HepG2 (cell line): ENCODE data around the gene ADGRD1. TPM values are rescaled to one million over a fixed set of nuclear protein-coding genes. Genes with fewer than 3 reads are reported as not detected.

Source experiments
- ARNTL ChIP-seq: sonication (generic); formaldehyde crosslinking; IDR thresholded peaks from 2 replicates; pipeline ENCODE4 v1.4.0; 2020; ENCODE audit warnings: mild to moderate bottlenecking, missing genetic modification reagents
- ATF4 ChIP-seq, 2 experiments: fragments of 450-650 bp in 1 of 2; sonication (generic) in 1 of 2; formaldehyde crosslinking; IDR thresholded peaks; 2 replicates each; pipeline versions ENCODE4 v1.5.0 to v1.8.0; 2020 to 2022; ENCODE audit warnings: mild to moderate bottlenecking in 1 of 2, missing genetic modification reagents in 1 of 2
- HOXA9 ChIP-seq: sonication (generic); formaldehyde crosslinking; IDR thresholded peaks from 2 replicates; pipeline ENCODE4 v1.8.1; 2022; ENCODE audit warnings: missing genetic modification reagents, mild to moderate bottlenecking, moderate library complexity, borderline replicate concordance
- KAT7 ChIP-seq: IDR thresholded peaks from 2 replicates; pipeline ENCODE4 v1.6.1; 2018; ENCODE audit warnings: borderline replicate concordance, missing compliant biosample characterization
- POGZ ChIP-seq: sonication (generic); formaldehyde crosslinking; IDR thresholded peaks from 2 replicates; pipeline ENCODE4 v1.4.0; 2020; ENCODE audit warnings: mild to moderate bottlenecking, missing genetic modification reagents
- SKIL ChIP-seq: sonication (generic); formaldehyde crosslinking; IDR thresholded peaks from 2 replicates; pipeline ENCODE4 v1.8.0; 2022; ENCODE audit warnings: missing genetic modification reagents, mild to moderate bottlenecking, moderate library complexity, borderline replicate concordance
- TCF7L2 ChIP-seq: IDR thresholded peaks from 2 replicates; pipeline ENCODE4 v1.6.1; 2011; ENCODE audit warnings: mild to moderate bottlenecking, low read depth, low read length, moderate library complexity
- U2AF2 ChIP-seq: fragments of 200-400 bp; formaldehyde crosslinking; IDR thresholded peaks from 2 replicates; pipeline ENCODE4 v1.6.1; 2017; ENCODE audit warnings: low read depth, mild to moderate bottlenecking, low read length
- ZHX2 ChIP-seq, 2 experiments: sonication (generic) in 1 of 2; formaldehyde crosslinking in 1 of 2; IDR thresholded peaks; 2 replicates each; pipeline versions ENCODE4 v1.6.1 to v1.9.0; 2014 to 2022; ENCODE audit warnings: antibody characterized with exemption in 1 of 2, borderline replicate concordance in 1 of 2, inconsistent platforms in 1 of 2, low read depth in 1 of 2, missing genetic modification reagents in 1 of 2
- ZMYM2 ChIP-seq: sonication (generic); formaldehyde crosslinking; IDR thresholded peaks from 2 replicates; pipeline ENCODE4 v1.8.0; 2022; ENCODE audit warnings: mild to moderate bottlenecking, missing genetic modification reagents
- ZNF430 ChIP-seq: sonication (generic); formaldehyde crosslinking; IDR thresholded peaks from 2 replicates; pipeline ENCODE4 v1.9.0; 2021; ENCODE audit warnings: mild to moderate bottlenecking, missing genetic modification reagents
- ZNF431 ChIP-seq: sonication (generic); formaldehyde crosslinking; IDR thresholded peaks from 2 replicates; pipeline ENCODE4 v1.9.0; 2022; ENCODE audit warnings: missing genetic modification reagents, low read depth, mild to moderate bottlenecking, borderline replicate concordance
- ZNF563 ChIP-seq: sonication (generic); formaldehyde crosslinking; IDR thresholded peaks from 2 replicates; pipeline ENCODE4 v1.8.0; 2022; ENCODE audit warnings: mild to moderate bottlenecking, moderate library complexity, missing genetic modification reagents
- ZNF792 ChIP-seq: IDR thresholded peaks from 2 replicates; pipeline ENCODE4 v1.6.1; 2016
- polyA plus RNA-seq, 8 experiments: library from polyadenylated mRNA; depleted of rRNA in 3 of 8; stranded (reverse) in 7 of 8; unstranded in 1 of 8; fragments of >200 nt; fragmentation: Illumina TruSeq in 4 of 8; extraction: Trizol in 4 of 8; gene quantifications; 2 replicates each; pipeline versions ENCODE4 v1.2.1 to v1.2.3, GENCODE V29; 2011 to 2016; ENCODE audit warnings: low read depth in 4 of 8, missing spikeins in 1 of 8, mixed read lengths in 1 of 8; ENCODE audit not compliant: insufficient read depth in 1 of 8
- total RNA-seq, 5 experiments: library from RNA; depleted of rRNA; stranded (reverse); fragments of >200 nt; fragmentation: Illumina TruSeq; extraction: Trizol; gene quantifications; 2 replicates each; pipeline ENCODE4 v1.2.3, GENCODE V29; 2016; ENCODE audit warnings: low read depth in 1 of 5

ADGRD1 gene
- total and polyA plus RNA-seq, 2 of the 13 experiments (the other 11 are each of a cell fraction or from before 2014, with no cell fraction given): 0.46 to 12.4 TPM

GRCh38 chr12:130920119-130920703 is 33.5 kb upstream of the ADGRD1 start (continued):
- TF ChIP-seq U2AF2 (no peak), SKIL (peak; percentile 57; the same call in 1 of the 2 replicates), ZHX2 (IDR thresholded peaks at IDR 0.05; ENCODE audit: low read depth) (no peak), ZHX2 (CRISPR knock-in tag; IDR thresholded peaks at IDR 0.05; ENCODE audit: borderline replicate concordance) (no peak), ATF4 (CRISPR knock-in tag; IDR thresholded peaks at IDR 0.05) (peak in 1 of 2 experiments; percentile 23; a peak in 1 of 4 replicates), ZNF431 (CRISPR knock-in tag) (peak; percentile 66; the same call in 1 of the 2 replicates), TCF7L2 (no peak), HOXA9 (CRISPR knock-in tag) (0 out of 2 replicates have a peak, but pooled peaks have one; percentile 42), KAT7 (CRISPR knock-in tag) (no peak), ZMYM2 (CRISPR knock-in tag) (peak; percentile 56; the same call in 1 of the 2 replicates), ZNF792 (CRISPR knock-in tag) (peak; percentile 68; the same call in 1 of the 2 replicates), POGZ (CRISPR knock-in tag) (peak; percentile 78), ZNF563 (0 out of 2 replicates have a peak, but pooled peaks have one; percentile 65), ARNTL (CRISPR knock-in tag) (peak; percentile 91), ZNF430 (peak; percentile 57; the same call in 1 of the 2 replicates)
